GM18951 (cell line): ENCODE results near the gene ASCL2.

Experiments used
- POLR2A ChIP-seq: IDR thresholded peaks from 4 replicates; pipeline ENCODE4 v1.6.1; 2011; ENCODE audit warnings: mild to moderate bottlenecking; ENCODE audit not compliant: insufficient read length, insufficient read depth; ENCODE audit errors: extremely low read depth
- in situ Hi-C: fragments of 300-500 bp; cut with MboI; formaldehyde crosslinking; loops from one replicate; pipeline ENCODE4 v1.12.0; 2022; ENCODE audit warnings: low sequenced_read_pairs, mixed read lengths, inconsistent platforms; ENCODE audit not compliant: unreplicated experiment

ASCL2 gene

GRCh38 chr11:2305788-2306451 lies 35.5 kb upstream of the ASCL2 start:
- in situ Hi-C loops: no loop called here
- no peak for TF ChIP-seq POLR2A

- no peak for TF ChIP-seq POLR2A
- in situ Hi-C loops: no loop called here
Measured at GRCh38 chr11:2305140-2305778, 34.9 kb upstream of the ASCL2 start.

- no peak for TF ChIP-seq POLR2A
- in situ Hi-C loops: no loop called here
Measured at GRCh38 chr11:2304506-2305139, 34.2 kb upstream of the ASCL2 start.

- no peak for TF ChIP-seq POLR2A
- in situ Hi-C loops: no loop called here
Measured at GRCh38 chr11:2303627-2304505, 33.5 kb upstream of the ASCL2 start.

- in situ Hi-C loops: no loop called here
- no peak for TF ChIP-seq POLR2A
Measured at GRCh38 chr11:2302896-2303626, 32.7 kb upstream of the ASCL2 start.

GRCh38 chr11:2302306-2302895 lies 32.0 kb upstream of the ASCL2 start:
- in situ Hi-C loops: no loop called here
- no peak for TF ChIP-seq POLR2A

GRCh38 chr11:2301631-2302305 lies 31.4 kb upstream of the ASCL2 start, which contains the start of the genes C11orf21 and TSPAN32:
Gene C11orf21 (minus strand): TSS chr11:2301918. CDS start chr11:2301808, 110 bp downstream.
Gene TSPAN32 (plus strand): TSS chr11:2302013. CDS start chr11:2302150, 137 bp downstream.
- no peak for TF ChIP-seq POLR2A
- in situ Hi-C loops: no loop called here

GRCh38 chr11:2300936-2301630 lies 30.7 kb upstream of the ASCL2 start:
- in situ Hi-C loops: no loop called here
- TF ChIP-seq POLR2A: no peak

GRCh38 chr11:2300290-2300935 lies 30.0 kb upstream of the ASCL2 start:
- in situ Hi-C loops: no loop called here
- TF ChIP-seq POLR2A: no peak

GRCh38 chr11:2299773-2300172 lies 29.4 kb upstream of the ASCL2 start:
- in situ Hi-C loops: no loop called here

More at GRCh38 chr11:2299773-2300172, 29.4 kb upstream of the ASCL2 start:
- no peak for TF ChIP-seq POLR2A
